GM20431 (cell line): ENCODE data around the gene BBLN.

Experiments
- in situ Hi-C: fragments of 300-500 bp; cut with MseI, MboI; formaldehyde crosslinking; loops from one replicate; pipeline ENCODE4 v1.15.0; 2020; ENCODE audit warnings: low sequenced_read_pairs; ENCODE audit not compliant: unreplicated experiment

Gene BBLN

GRCh38 chr9:128143525-128144238 lies 16.4 kb upstream of the BBLN start:
- in situ Hi-C loops, result no loop called here

DNA sequence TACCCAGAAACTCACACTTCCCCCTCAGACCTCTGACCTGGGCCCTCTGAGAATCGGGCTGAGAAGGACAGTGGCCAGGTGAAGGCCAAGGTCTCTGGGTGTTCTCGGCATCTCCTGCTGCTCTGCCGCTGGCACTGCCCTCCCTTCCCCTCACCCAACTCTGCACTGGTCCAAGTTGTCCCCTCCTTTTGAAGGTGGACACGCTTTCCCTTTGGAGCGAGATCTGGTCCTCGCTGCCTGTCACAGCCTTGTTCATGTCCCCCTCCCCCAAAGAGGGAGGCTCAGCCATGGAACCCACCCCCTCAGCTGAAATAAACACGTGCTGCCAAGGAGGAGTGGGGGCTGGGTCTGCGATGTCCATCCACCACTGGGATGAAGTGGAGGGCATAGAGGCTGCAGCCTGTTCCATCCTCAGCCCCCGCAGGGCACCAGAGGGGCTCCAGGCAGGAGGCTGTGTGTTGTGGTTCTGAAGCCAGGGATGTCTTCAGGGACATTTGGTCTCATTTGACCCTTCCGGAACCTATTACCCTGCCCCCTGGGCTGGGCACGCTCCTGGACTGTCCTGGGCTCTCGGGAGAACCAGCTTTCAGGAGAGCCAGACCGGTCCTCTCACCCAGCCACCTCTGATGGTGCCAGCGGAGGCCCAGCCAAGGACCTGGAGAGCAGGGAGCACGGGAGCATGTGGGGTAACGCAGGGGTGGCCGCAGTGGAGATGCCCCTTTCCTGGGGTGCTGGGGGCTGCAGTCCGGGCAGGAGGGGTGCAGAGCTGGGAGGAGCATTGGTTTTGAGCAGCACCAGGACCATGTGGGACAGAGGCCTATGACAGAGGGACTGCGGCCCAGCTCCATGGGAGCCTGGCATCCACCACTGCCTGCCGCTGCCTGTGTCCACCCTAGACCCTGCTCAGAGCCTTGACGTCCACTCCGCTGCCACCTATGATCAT lies 15.6 kb upstream of the BBLN start:
- in situ Hi-C loops, result no loop called here

- in situ Hi-C loops, result no loop called here
Measured at GRCh38 chr9:128145536-128145935, 14.5 kb upstream of the BBLN start.

DNA sequence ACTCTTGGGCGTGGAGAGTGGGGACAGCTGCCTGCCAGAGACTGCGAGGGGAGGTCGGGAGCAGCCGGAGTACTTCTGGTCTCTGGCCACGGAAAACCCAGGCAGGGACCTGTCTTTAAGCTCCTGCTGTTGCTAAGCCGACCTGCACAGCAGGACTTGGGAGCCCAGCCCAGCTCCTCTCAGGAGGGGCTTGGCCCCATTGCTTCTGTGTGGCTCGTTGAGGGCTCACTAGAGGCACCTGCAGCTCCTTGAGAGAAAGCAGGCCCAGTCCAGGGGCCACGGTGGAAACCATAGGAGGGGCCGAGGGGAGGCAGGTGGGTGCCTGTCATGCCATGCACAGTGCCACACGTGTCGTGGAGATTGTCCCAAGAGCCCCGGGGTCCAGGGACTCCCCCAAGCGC lies 14.1 kb upstream of the BBLN start:
- in situ Hi-C loops, result no loop called here

GRCh38 chr9:128146591-128147120 lies 13.4 kb upstream of the BBLN start:
- in situ Hi-C loops, result no loop called here

- in situ Hi-C loops, result no loop called here
Measured at GRCh38 chr9:128148509-128149000, 11.5 kb upstream of the BBLN start.

DNA sequence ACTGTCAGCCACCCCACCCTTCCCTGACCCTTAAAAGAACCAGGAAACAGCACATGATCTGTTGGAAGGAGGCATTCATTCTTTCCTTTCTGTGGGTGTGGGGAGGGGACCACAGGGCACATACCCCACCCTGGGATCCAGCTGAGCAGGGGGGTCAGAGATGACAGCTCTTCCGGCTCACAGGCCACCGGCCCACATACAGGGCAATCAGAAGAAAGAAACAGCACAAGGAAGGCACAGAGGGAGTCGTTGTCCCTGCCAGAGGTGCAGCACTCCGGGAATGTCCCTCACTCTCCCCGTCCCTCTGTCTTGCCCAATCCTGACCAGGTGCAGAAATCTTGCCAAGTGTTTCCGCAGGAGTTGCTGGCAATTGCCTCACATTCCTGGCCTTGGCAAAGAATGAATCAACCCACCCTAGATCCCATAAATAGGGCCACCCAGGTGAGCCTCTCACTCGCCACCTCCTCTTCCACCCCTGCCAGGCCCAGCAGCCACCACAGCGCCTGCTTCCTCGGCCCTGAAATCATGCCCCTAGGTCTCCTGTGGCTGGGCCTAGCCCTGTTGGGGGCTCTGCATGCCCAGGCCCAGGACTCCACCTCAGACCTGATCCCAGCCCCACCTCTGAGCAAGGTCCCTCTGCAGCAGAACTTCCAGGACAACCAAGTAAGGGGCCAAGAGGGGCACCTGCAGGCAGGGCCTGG lies 10.9 kb upstream of the BBLN start, which contains the start of gene LCN2:
Gene LCN2, plus strand, starts transcription at position 453 of the 701 bp plus-strand sequence. Its CDS starts 73 bp downstream, at position 526.
- in situ Hi-C loops, result no loop called here

DNA sequence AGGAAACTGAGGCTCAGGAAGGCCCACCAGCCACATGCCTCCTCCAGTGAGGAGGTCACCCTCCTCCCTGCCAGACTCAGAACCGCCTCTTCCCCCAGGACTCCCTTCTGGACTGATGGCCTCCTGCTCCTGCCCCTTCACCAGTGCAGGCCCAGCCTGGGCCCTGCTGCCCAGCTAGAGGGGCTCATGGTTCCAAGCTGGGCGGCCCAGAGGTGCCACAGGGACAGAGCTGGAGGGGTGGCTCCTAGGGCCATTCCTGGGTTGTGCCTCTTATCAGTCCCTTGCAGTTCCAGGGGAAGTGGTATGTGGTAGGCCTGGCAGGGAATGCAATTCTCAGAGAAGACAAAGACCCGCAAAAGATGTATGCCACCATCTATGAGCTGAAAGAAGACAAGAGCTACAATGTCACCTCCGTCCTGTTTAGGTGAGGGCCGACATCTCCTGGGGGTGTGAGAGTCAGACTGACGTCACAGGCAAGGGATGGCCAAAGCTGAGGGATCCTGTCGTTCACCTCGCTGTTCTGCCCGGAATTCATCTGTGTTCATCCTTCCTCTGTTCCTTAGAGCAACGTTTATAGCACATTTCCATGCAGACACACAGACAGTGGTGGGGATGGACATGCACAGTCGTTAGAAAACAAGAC lies 10.0 kb upstream of the BBLN start:
- in situ Hi-C loops, result no loop called here

GRCh38 chr9:128150594-128151308 lies 9.3 kb upstream of the BBLN start:
- in situ Hi-C loops, result no loop called here

GRCh38 chr9:128151309-128152132 lies 8.5 kb upstream of the BBLN start:
- in situ Hi-C loops, result no loop called here

- in situ Hi-C loops, result no loop called here
Measured at GRCh38 chr9:128152133-128153059, 7.7 kb upstream of the BBLN start.

- in situ Hi-C loops, result no loop called here
Measured at GRCh38 chr9:128153060-128153946, 6.8 kb upstream of the BBLN start.

DNA sequence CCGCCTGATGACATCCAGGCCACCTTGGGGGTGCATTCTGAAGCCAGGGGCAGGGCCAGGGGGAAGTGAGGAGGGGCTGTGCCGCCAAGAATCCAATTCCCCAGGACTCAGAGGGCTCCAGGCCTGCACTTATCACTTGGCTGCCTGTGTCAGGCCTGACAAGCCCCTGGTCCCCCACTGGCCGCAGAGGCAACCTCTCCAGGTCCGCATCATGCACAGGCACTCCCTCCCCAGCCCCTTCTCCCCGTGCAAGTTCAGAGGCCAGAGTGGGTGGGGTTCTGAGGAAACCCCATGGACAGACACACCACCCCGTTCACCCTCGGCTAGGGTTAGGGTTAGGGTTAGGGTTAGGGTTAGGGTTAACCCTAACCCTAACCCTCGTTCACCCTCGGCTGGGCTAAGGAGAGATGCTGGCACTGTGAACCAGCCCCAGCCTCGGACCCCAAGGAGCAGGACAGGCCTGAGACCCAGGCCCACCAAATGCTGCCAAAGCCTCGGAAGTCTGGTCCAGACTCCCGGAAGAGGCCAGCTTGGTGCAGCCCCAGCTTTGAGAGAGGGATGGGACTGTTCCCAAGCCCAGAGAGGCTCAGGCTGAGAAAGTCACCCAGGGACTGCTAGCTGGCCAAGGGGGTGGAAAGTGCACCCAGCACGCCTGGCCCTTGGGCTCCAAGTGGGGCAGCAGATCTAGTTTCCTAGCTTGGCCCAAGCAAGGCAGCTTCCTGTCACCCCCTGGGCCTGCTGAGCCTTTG lies 5.9 kb upstream of the BBLN start:
- in situ Hi-C loops, result no loop called here

DNA sequence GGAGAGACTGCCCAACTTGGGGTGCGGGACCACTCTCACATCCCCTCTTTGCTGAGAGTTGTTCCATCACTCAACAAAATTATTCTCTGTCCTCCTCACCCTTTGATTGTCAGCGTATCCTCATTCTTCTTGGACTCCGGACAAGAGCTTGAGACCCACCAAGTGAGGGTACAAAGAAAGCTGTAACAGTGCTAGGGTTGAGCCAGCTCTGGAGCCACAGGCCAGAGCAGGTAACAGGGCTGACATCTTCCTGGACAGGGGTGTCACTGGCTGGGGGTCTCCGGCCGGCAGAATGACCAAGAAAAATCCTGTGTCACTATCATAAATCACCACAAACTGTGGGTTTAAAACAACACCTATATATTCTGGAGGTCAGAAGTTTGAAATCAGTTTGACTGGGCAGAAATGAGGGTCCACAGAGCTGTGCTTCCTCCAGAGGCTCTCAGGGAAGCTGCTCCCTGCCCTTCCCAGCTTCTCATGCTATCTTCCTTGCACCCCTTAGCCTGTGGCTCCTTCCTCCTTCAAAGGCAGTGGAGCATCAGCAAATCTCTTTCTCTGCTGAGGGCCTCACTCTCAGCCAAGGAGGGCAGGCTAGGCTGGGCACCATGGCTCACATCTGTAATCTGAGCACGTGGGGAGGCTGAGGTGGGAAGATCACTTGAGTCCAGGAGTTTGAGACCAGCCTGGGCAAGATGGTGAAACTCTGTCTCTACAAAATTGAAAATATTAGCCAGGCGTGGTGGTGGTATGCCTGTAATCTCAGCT lies 4.1 kb upstream of the BBLN start:
- in situ Hi-C loops, result no loop called here

DNA sequence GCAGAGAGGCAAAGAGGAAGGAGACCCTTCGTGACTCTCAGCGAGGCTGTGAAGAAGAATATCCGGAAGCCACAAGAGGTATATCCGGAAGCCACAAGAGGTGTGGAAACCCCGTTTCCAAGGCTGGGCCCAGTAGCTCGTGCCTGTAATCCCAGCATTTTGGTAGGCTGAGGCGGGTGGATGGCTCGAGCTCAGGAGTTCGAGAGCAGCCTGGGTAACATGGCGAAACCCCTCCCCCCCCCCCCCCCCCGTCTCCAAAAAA lies 612 bp upstream of the BBLN start:
- in situ Hi-C loops, result no loop called here
